Measurements from ENCODE around the gene TLCD4. TPM values are rescaled to one million over a fixed set of nuclear protein-coding genes. Genes with fewer than 3 reads are reported as not detected.

Gene TLCD4
- total RNA-seq, 1 experiment from 2014 or later: 12.1 TPM

DNA sequence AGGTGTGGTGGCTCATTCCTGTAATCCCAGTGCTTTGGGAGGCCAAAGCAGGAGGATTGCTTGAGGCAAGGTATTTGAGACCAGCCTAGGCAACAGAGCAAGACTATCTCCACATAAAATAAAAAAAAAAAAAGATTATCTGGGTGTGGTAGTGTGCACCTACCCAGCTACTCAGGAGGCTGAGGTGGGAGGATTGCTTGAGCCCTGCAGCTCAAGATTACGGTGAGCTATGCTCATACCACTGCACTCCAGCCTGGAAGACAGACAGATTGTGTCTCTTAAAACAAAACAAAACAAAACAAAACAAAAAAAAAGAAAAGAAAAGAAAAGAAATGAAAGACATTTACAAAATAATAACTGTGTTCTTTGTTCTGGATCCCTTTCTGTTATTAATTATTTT is 6.1 kb upstream of the TLCD4 start:
- Histone ChIP-seq H3K27ac (ENCODE audit: low read depth, low read length) (no peak overlapping the region), H2AFZ (ENCODE audit: low read depth, low read length, poor library complexity, severe bottlenecking) (no peak overlapping the region), H3K36me3 (ENCODE audit: control insufficient read depth in 1 of 2, insufficient read depth in 2 of 2, low read length in 2 of 2) (no peaks in the 10 kb centered on the region), H3K79me2 (ENCODE audit: insufficient read depth, low read length) (no peaks in the 10 kb centered on the region), H3K27me3 (ENCODE audit: insufficient read depth, low read length) (no peaks in the 10 kb centered on the region), H3K4me2 (ENCODE audit: low read length) (no peak overlapping the region), H3K4me3 (replicated peaks in 1 of 2; ENCODE audit: low read depth in 1 of 2, low read length in 2 of 2) (no peak overlapping the region), H4K20me1 (ENCODE audit: insufficient read depth) (no peaks in the 10 kb centered on the region), H3K9me2 (ENCODE audit: insufficient read depth) (no peaks in the 10 kb centered on the region), H3K9me3 (ENCODE audit: control insufficient read depth in 1 of 2, insufficient read depth in 1 of 2, low read depth in 1 of 2, low read length in 2 of 2) (no peaks in the 10 kb centered on the region), H3K4me1 (ENCODE audit: control insufficient read depth in 1 of 2, insufficient read depth in 2 of 2, low read length in 2 of 2) (no peaks in the 10 kb centered on the region), H3K9ac (ENCODE audit: low read length) (no peak overlapping the region)
- RAD21 ChIA-PET (ENCODE audit: low non-redundant PET in 1 of 2, low total read pairs in 2 of 2, uncharacterized antibody in 2 of 2, unreplicated experiment in 2 of 2): no interaction called here
- ATAC-seq (no peak), DNase-seq (ENCODE audit: low read depth, low spot score) (no peak)
- intact Hi-C loops (cut with micrococcal nuclease): no loop called here
- POLR2A ChIA-PET: no interaction called here
- CTCF ChIA-PET: no interaction called here
- BruUV-seq (replicated peaks): no TSS peak
- no peak for TF ChIP-seq CEBPB (IDR thresholded peaks at IDR 0.05; ENCODE audit: low read depth)
- TF ChIP-seq ZFX (IDR thresholded peaks at IDR 0.05): no peak
- no peak for TF ChIP-seq JUND (IDR thresholded peaks at IDR 0.05)
- TF ChIP-seq EZH2phosphoT487 (IDR thresholded peaks at IDR 0.05; ENCODE audit: borderline replicate concordance): no peak
- TF ChIP-seq, protein P1, sequence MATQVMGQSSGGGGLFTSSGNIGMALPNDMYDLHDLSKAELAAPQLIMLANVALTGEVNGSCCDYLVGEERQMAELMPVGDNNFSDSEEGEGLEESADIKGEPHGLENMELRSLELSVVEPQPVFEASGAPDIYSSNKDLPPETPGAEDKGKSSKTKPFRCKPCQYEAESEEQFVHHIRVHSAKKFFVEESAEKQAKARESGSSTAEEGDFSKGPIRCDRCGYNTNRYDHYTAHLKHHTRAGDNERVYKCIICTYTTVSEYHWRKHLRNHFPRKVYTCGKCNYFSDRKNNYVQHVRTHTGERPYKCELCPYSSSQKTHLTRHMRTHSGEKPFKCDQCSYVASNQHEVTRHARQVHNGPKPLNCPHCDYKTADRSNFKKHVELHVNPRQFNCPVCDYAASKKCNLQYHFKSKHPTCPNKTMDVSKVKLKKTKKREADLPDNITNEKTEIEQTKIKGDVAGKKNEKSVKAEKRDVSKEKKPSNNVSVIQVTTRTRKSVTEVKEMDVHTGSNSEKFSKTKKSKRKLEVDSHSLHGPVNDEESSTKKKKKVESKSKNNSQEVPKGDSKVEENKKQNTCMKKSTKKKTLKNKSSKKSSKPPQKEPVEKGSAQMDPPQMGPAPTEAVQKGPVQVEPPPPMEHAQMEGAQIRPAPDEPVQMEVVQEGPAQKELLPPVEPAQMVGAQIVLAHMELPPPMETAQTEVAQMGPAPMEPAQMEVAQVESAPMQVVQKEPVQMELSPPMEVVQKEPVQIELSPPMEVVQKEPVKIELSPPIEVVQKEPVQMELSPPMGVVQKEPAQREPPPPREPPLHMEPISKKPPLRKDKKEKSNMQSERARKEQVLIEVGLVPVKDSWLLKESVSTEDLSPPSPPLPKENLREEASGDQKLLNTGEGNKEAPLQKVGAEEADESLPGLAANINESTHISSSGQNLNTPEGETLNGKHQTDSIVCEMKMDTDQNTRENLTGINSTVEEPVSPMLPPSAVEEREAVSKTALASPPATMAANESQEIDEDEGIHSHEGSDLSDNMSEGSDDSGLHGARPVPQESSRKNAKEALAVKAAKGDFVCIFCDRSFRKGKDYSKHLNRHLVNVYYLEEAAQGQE (IDR thresholded peaks at IDR 0.05; ENCODE audit: low read depth): no peak
- TF ChIP-seq, protein P2, sequence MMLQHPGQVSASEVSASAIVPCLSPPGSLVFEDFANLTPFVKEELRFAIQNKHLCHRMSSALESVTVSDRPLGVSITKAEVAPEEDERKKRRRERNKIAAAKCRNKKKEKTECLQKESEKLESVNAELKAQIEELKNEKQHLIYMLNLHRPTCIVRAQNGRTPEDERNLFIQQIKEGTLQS (IDR thresholded peaks at IDR 0.05): no peak
- TF ChIP-seq SP1 (IDR thresholded peaks at IDR 0.05; ENCODE audit: low read depth): no peak
- TF ChIP-seq, protein P3, sequence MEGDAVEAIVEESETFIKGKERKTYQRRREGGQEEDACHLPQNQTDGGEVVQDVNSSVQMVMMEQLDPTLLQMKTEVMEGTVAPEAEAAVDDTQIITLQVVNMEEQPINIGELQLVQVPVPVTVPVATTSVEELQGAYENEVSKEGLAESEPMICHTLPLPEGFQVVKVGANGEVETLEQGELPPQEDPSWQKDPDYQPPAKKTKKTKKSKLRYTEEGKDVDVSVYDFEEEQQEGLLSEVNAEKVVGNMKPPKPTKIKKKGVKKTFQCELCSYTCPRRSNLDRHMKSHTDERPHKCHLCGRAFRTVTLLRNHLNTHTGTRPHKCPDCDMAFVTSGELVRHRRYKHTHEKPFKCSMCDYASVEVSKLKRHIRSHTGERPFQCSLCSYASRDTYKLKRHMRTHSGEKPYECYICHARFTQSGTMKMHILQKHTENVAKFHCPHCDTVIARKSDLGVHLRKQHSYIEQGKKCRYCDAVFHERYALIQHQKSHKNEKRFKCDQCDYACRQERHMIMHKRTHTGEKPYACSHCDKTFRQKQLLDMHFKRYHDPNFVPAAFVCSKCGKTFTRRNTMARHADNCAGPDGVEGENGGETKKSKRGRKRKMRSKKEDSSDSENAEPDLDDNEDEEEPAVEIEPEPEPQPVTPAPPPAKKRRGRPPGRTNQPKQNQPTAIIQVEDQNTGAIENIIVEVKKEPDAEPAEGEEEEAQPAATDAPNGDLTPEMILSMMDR (IDR thresholded peaks at IDR 0.05 in 2 of 3, conservative IDR thresholded peaks at IDR 0.05 in 1 of 3; ENCODE audit: borderline replicate concordance in 1 of 3, insufficient read depth in 1 of 3, low read depth in 2 of 3, low read length in 2 of 3): no peak
